Vagina (tissue), 2 donors: ENCODE measurements around the gene NLRP12. TPM values are rescaled to one million over a fixed set of nuclear protein-coding genes. Genes with fewer than 3 reads are reported as not detected.
"Not testable (repeated sequence)": the region's sequence is repeated elsewhere in the genome, so short reads cannot be mapped to it uniquely, and the experiment has no call there.

Experiments used
- DNase-seq, 2 donors: peaks; one replicate each; pipeline ENCODE4 v3.0.0-alpha.2; 2017; ENCODE audit errors: extremely low spot score in 2 of 2
- H3K27ac ChIP-seq: fragments of 200-600 bp; sonication (generic); one replicate; pipeline ENCODE4 v1.5.1; 2019
- H3K27me3 ChIP-seq: fragments of 200-600 bp; sonication (generic); one replicate; pipeline ENCODE4 v1.5.1; 2019
- H3K36me3 ChIP-seq, 2 donors: fragments of 200-600 bp; sonication (generic); one replicate each; pipeline ENCODE4 v1.5.1; 2017 to 2019
- H3K4me1 ChIP-seq: fragments of 200-600 bp; sonication (generic); one replicate; pipeline ENCODE4 v1.5.1; 2019
- H3K4me3 ChIP-seq, 2 donors: fragments of 200-600 bp; sonication (generic); 1 replicate in 1 of 2; 2 replicates in 1 of 2; pipeline ENCODE4 v1.5.1; 2016 to 2019
- H3K9me3 ChIP-seq: fragments of 200-600 bp; sonication (generic); one replicate; pipeline ENCODE4 v1.5.1; 2019
- CTCF ChIP-seq, 3 experiments: fragments of 450-650 bp in 2 of 3; fragments of 200-600 bp in 1 of 3; sonication (generic) in 1 of 3; IDR thresholded peaks; one replicate each; pipeline ENCODE4 v1.5.1; 2017 to 2019; ENCODE audit warnings: antibody characterized with exemption in 3 of 3, mild to moderate bottlenecking in 2 of 3, moderate library complexity in 2 of 3
- POLR2A ChIP-seq, 2 donors: fragments of 450-650 bp; IDR thresholded peaks; one replicate each; pipeline ENCODE4 v1.6.1; 2017; ENCODE audit warnings: antibody characterized with exemption in 2 of 2, mild to moderate bottlenecking in 2 of 2, moderate library complexity in 2 of 2
- POLR2AphosphoS5 ChIP-seq, 2 donors: sonication (generic); formaldehyde crosslinking; IDR thresholded peaks; one replicate each; pipeline ENCODE4 v1.9.0; 2017; ENCODE audit warnings: antibody characterized with exemption in 2 of 2, mild to moderate bottlenecking in 2 of 2, low read depth in 1 of 2; ENCODE audit not compliant: insufficient read depth in 1 of 2
- intact Hi-C: fragments of 100-400 bp; cut with DNase I; formaldehyde crosslinking; loops from one replicate; pipeline ENCODE4 v1.15.1; 2023
- total RNA-seq: library from RNA; depleted of rRNA; stranded (reverse); fragments of >200 nt; gene quantifications from one replicate; pipeline ENCODE4 v1.2.3, GENCODE V29; 2016

The NLRP12 gene
- total RNA-seq, 1 donor from 2014 or later, result 0.49 TPM

GRCh38 chr19:53780506-53780905 is 43.6 kb downstream of the NLRP12 start:
- Histone ChIP-seq H3K4me3 (no peak overlapping the region), H3K27ac (no peak overlapping the region), H3K27me3 (no peaks in the 10 kb centered on the region), H3K36me3 (no peaks in the 10 kb centered on the region), H3K9me3 (no peaks in the 10 kb centered on the region), H3K4me1 (no peaks in the 10 kb centered on the region)
- TF ChIP-seq CTCF (IDR thresholded peaks at IDR 0.05), result no peak
- TF ChIP-seq POLR2A (IDR thresholded peaks at IDR 0.05), result no peak
- no peak for TF ChIP-seq POLR2AphosphoS5 (IDR thresholded peaks at IDR 0.05; ENCODE audit: insufficient read depth in 1 of 2, low read depth in 1 of 2)
- no peak for DNase-seq
- intact Hi-C loops, result no loop called here

- Histone ChIP-seq H3K4me3 (no peak overlapping the region), H3K27me3 (no peaks in the 10 kb centered on the region), H3K4me1 (no peaks in the 10 kb centered on the region), H3K9me3 (no peaks in the 10 kb centered on the region), H3K36me3 (no peaks in the 10 kb centered on the region), H3K27ac (no peak overlapping the region)
- intact Hi-C loops, result no loop called here
- TF ChIP-seq CTCF (IDR thresholded peaks at IDR 0.05) (no peak), POLR2AphosphoS5 (IDR thresholded peaks at IDR 0.05; ENCODE audit: insufficient read depth in 1 of 2, low read depth in 1 of 2) (no peak), POLR2A (IDR thresholded peaks at IDR 0.05) (no peak)
- no peak for DNase-seq
These were observed 48.6 kb downstream of the NLRP12 start for GRCh38 chr19:53775524-53775923.

GRCh38 chr19:53774491-53774890 is 49.6 kb downstream of the NLRP12 start:
- H3K36me3 ChIP-seq, H3K27me3 ChIP-seq: not testable (repeated sequence)

GRCh38 chr19:53773999-53774398 is 50.1 kb downstream of the NLRP12 start:
- intact Hi-C loops, result no loop called here
- Histone ChIP-seq H3K27ac (no peak overlapping the region), H3K36me3 (no peaks in the 10 kb centered on the region), H3K4me1 (no peaks in the 10 kb centered on the region), H3K4me3 (no peak overlapping the region), H3K9me3 (no peaks in the 10 kb centered on the region), H3K27me3 (no peaks in the 10 kb centered on the region)
- no peak for DNase-seq
- no peak for TF ChIP-seq POLR2A (IDR thresholded peaks at IDR 0.05)
- TF ChIP-seq POLR2AphosphoS5 (IDR thresholded peaks at IDR 0.05; ENCODE audit: insufficient read depth in 1 of 2, low read depth in 1 of 2), result no peak
- TF ChIP-seq CTCF (IDR thresholded peaks at IDR 0.05), result no peak

More at GRCh38 chr19:53774491-53774890, 49.6 kb downstream of the NLRP12 start:
- H3K9me3 ChIP-seq, H3K4me3 ChIP-seq, H3K4me1 ChIP-seq, DNase-seq, intact Hi-C loops, H3K27ac ChIP-seq: not testable (repeated sequence)

GRCh38 chr19:53772943-53773342 is 51.2 kb downstream of the NLRP12 start:
- no peak for TF ChIP-seq POLR2AphosphoS5 (IDR thresholded peaks at IDR 0.05; ENCODE audit: insufficient read depth in 1 of 2, low read depth in 1 of 2)
- TF ChIP-seq CTCF (IDR thresholded peaks at IDR 0.05), result peak in 2 of 3 experiments; percentile 40 to 64
- no peak for TF ChIP-seq POLR2A (IDR thresholded peaks at IDR 0.05)
- Histone ChIP-seq H3K27me3 (no peaks in the 10 kb centered on the region), H3K9me3 (no peaks in the 10 kb centered on the region), H3K36me3 (no peaks in the 10 kb centered on the region), H3K4me3 (no peak overlapping the region), H3K4me1 (no peaks in the 10 kb centered on the region), H3K27ac (no peak overlapping the region)
- intact Hi-C loops, result no loop called here
- DNase-seq, result no peak

GRCh38 chr19:53771144-53771543 is 53.0 kb downstream of the NLRP12 start:
- Histone ChIP-seq H3K4me1 (no peaks in the 10 kb centered on the region), H3K36me3 (no peaks in the 10 kb centered on the region), H3K27ac (no peak overlapping the region), H3K9me3 (no peaks in the 10 kb centered on the region), H3K4me3 (no peak overlapping the region), H3K27me3 (no peaks in the 10 kb centered on the region)
- no peak for DNase-seq
- no peak for TF ChIP-seq CTCF (IDR thresholded peaks at IDR 0.05)
- TF ChIP-seq POLR2A (IDR thresholded peaks at IDR 0.05), result no peak
- no peak for TF ChIP-seq POLR2AphosphoS5 (IDR thresholded peaks at IDR 0.05; ENCODE audit: insufficient read depth in 1 of 2, low read depth in 1 of 2)
- intact Hi-C loops, result no loop called here

- H3K27ac ChIP-seq, H3K4me3 ChIP-seq, H3K9me3 ChIP-seq, DNase-seq, H3K4me1 ChIP-seq, H3K27me3 ChIP-seq, H3K36me3 ChIP-seq, intact Hi-C loops: not testable (repeated sequence)
These were observed 54.3 kb downstream of the NLRP12 start for GRCh38 chr19:53769696-53770309.
